Neural progenitor cell (in vitro differentiated cells): ENCODE data around the gene KDM4B.

Source experiments
- EZH2 ChIP-seq: fragments of 200-600 bp; sonication (generic); IDR thresholded peaks from 2 replicates; pipeline ENCODE4 v1.6.1; 2017; ENCODE audit warnings: antibody characterized with exemption, mild to moderate bottlenecking, moderate library complexity
- TF ChIP-seq, protein P1 (sequence below): fragments of 200-600 bp; sonication (generic); IDR thresholded peaks from 2 replicates; pipeline ENCODE4 v1.5.1; 2017; ENCODE audit warnings: antibody characterized with exemption, mild to moderate bottlenecking

DNA sequence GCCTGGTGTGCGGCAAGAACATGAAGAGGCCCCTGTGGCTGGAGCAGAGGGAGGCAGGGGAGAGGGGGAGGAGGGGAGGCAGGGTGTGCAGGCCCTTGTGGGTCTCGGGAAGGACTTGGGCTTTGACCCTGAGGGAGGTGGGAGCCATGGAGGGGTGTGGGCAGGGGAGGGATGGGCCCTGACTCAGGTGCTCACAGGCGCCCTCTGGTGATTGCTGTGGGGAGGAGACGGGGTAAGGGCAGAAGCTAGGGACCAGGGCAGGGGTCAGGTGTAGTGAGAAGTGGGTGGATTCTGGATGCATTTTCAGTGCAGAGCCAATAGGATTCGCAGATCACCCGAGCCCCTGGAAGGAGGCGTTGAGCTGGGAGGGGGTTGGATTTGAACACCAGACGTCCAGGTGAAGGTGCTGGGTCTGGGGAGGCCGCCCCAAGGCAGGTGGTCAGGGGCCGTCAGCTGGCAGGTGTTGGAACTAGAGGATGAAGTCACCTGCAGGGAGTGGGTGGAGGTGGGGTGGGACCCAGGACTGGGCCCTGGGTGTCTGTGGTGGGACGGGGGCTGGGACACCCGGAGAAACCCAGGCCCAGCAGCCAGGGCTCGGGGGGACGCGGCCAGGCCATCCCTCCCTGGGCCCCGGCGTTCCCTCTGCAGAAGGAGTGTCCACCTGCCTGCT, 185.4 kb downstream of the KDM4B start:
- TF ChIP-seq, protein P1, sequence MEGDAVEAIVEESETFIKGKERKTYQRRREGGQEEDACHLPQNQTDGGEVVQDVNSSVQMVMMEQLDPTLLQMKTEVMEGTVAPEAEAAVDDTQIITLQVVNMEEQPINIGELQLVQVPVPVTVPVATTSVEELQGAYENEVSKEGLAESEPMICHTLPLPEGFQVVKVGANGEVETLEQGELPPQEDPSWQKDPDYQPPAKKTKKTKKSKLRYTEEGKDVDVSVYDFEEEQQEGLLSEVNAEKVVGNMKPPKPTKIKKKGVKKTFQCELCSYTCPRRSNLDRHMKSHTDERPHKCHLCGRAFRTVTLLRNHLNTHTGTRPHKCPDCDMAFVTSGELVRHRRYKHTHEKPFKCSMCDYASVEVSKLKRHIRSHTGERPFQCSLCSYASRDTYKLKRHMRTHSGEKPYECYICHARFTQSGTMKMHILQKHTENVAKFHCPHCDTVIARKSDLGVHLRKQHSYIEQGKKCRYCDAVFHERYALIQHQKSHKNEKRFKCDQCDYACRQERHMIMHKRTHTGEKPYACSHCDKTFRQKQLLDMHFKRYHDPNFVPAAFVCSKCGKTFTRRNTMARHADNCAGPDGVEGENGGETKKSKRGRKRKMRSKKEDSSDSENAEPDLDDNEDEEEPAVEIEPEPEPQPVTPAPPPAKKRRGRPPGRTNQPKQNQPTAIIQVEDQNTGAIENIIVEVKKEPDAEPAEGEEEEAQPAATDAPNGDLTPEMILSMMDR, result peak; percentile 61
- TF ChIP-seq EZH2, result no peak
